ENCODE data around the gene COPG1. TPM values are rescaled to one million over a fixed set of nuclear protein-coding genes. Genes with fewer than 3 reads are reported as not detected.

Gene COPG1
- total RNA-seq, 1 donor from 2014 or later, result 65.4 TPM

DNA sequence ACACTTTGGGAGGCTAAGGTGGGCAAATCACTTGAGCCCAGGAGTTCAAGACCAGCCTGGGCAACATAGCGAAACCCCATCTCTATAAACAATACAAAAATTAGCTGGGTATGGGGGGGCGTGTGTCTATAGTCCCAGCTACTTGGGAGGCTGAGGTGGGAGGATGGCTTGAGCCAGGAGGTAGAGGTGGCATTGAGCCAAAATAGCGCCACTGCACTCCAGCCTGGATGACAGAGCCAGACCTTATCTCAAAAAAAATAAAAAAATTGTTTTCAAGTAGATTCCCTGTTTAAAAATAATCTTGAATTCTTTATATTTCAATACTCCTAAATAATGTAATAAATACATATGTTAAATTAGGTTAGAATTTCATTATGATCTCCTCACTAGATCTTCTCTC, 39.0 kb downstream of the COPG1 start:
- no peaks in the 10 kb centered on the region for H3F3A ChIP-seq (ENCODE audit: low read depth)
- H3K4me1 Mint-ChIP-seq, result no peaks in the 10 kb centered on the region
- DNase-seq (ENCODE audit: low spot score), result no peak
- no peak overlapping the region for H3K4me2 ChIP-seq
- no peak overlapping the region for H3K27ac ChIP-seq
- no peak overlapping the region for H3K4me3 Mint-ChIP-seq
- no peaks in the 10 kb centered on the region for H3K27me3 Mint-ChIP-seq (ENCODE audit: insufficient read depth, low read depth)
- no peaks in the 10 kb centered on the region for H3K9me3 ChIP-seq (ENCODE audit: low read depth)
- H4K20me1 ChIP-seq (ENCODE audit: low read depth), result no peaks in the 10 kb centered on the region
- H2AFZ ChIP-seq (replicated peaks), result no peak overlapping the region
- no peaks in the 10 kb centered on the region for H3K79me2 ChIP-seq (ENCODE audit: low read depth)
- H3K4me3 ChIP-seq, result no peak overlapping the region
- H3K27ac Mint-ChIP-seq, result no peak overlapping the region
- TF ChIP-seq EZH2 (IDR thresholded peaks at IDR 0.05) (no peak), EZH2phosphoT487 (IDR thresholded peaks at IDR 0.05) (no peak)
- TF ChIP-seq, protein P1, sequence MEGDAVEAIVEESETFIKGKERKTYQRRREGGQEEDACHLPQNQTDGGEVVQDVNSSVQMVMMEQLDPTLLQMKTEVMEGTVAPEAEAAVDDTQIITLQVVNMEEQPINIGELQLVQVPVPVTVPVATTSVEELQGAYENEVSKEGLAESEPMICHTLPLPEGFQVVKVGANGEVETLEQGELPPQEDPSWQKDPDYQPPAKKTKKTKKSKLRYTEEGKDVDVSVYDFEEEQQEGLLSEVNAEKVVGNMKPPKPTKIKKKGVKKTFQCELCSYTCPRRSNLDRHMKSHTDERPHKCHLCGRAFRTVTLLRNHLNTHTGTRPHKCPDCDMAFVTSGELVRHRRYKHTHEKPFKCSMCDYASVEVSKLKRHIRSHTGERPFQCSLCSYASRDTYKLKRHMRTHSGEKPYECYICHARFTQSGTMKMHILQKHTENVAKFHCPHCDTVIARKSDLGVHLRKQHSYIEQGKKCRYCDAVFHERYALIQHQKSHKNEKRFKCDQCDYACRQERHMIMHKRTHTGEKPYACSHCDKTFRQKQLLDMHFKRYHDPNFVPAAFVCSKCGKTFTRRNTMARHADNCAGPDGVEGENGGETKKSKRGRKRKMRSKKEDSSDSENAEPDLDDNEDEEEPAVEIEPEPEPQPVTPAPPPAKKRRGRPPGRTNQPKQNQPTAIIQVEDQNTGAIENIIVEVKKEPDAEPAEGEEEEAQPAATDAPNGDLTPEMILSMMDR (IDR thresholded peaks at IDR 0.05), result no peak
- no peak overlapping the region for H3K9ac ChIP-seq
- no peaks in the 10 kb centered on the region for H3K36me3 ChIP-seq
- no peaks in the 10 kb centered on the region for H3K4me1 ChIP-seq
- H3K27me3 ChIP-seq, result no peaks in the 10 kb centered on the region
- peaks cover 23% of the 10 kb centered on the region for H3K36me3 Mint-ChIP-seq
- H3K9me3 Mint-ChIP-seq, result no peaks in the 10 kb centered on the region

DNA sequence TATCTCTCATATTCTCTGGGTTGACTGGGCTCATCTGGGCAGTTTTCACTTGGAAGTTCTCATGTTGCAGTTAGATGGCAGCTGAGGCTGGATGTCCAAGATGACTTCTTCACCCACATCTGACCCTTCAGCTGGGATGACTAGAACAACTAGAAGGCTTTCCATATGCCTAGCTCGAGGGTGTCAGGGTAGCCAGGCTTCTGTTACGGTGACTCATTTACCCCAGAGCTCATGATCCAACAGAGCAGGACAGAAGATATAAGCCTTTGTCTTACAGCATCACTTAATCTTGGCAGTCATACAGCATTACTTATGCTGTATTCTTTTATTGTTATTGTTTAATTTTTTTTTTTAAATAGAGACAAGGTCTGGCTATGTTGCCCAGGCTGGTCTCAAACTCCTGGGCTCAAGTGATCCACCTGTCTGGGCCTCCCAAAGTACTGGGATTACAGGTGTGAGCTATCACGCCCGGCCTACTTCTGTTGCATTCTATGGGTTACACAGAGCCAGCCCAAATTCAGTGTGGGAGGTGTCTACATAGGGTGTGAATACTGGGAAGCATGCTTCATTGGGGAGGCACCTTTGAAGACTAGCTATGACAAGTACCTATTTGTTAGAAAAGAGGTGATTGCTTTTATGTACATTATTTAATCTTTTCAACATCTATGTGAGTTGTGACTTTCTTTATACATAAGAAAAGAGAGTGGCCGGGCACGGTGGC, 40.0 kb downstream of the COPG1 start:
- Histone ChIP-seq H4K20me1 (ENCODE audit: low read depth) (no peaks in the 10 kb centered on the region), H3K9ac (no peak overlapping the region), H2AFZ (replicated peaks) (no peak overlapping the region), H3K4me2 (no peak overlapping the region), H3K27me3 (no peaks in the 10 kb centered on the region), H3K36me3 (peaks cover 3% of the 10 kb centered on the region), H3K4me3 (no peak overlapping the region), H3K4me1 (no peaks in the 10 kb centered on the region), H3K79me2 (ENCODE audit: low read depth) (no peaks in the 10 kb centered on the region), H3K9me3 (ENCODE audit: low read depth) (no peaks in the 10 kb centered on the region), H3F3A (ENCODE audit: low read depth) (no peaks in the 10 kb centered on the region), H3K27ac (no peak overlapping the region)
- no peak for DNase-seq (ENCODE audit: low spot score)
- H3K4me1 Mint-ChIP-seq, result no peaks in the 10 kb centered on the region
- no peak for TF ChIP-seq EZH2 (IDR thresholded peaks at IDR 0.05)
- no peak for TF ChIP-seq EZH2phosphoT487 (IDR thresholded peaks at IDR 0.05)
- TF ChIP-seq, protein P1 (IDR thresholded peaks at IDR 0.05), result no peak
- H3K27me3 Mint-ChIP-seq (ENCODE audit: insufficient read depth, low read depth), result no peaks in the 10 kb centered on the region
- H3K27ac Mint-ChIP-seq, result no peak overlapping the region
- H3K36me3 Mint-ChIP-seq, result peaks cover 24% of the 10 kb centered on the region
- no peaks in the 10 kb centered on the region for H3K9me3 Mint-ChIP-seq
- H3K4me3 Mint-ChIP-seq, result no peak overlapping the region

DNA sequence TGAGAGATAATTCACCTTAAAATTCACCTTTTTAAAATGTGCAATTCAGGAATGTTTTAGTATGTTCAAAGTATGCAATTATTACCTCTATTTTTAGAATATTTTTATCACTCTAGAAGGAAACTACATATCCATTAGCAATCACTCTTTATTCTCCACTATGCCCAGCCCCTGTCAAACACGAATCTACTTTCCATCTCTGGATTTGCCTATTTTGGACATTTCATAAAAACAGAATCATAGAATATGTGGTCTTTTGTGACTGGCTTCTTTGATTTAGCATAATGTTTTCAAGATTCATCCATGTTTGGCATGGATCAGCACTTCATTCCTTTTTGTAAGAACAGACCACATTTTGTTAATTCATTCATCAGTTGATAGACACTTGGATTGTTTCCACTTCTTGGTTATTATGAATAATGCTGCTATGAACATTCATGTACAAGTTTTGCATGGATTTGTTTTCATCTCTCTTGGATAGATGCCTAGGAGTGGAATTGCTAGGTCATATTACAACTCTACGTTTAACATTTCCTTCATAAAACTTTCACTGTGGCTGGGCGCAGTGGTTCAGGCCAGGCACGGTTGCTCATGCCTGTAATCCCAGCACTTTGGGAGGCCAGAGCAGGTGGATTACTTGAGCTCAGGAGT, 42.0 kb downstream of the COPG1 start:
- no peaks in the 10 kb centered on the region for H3K79me2 ChIP-seq (ENCODE audit: low read depth)
- no peaks in the 10 kb centered on the region for H3K9me3 ChIP-seq (ENCODE audit: low read depth)
- H3K9ac ChIP-seq, result no peak overlapping the region
- H3K27me3 ChIP-seq, result no peaks in the 10 kb centered on the region
- peaks cover 3% of the 10 kb centered on the region for H3K36me3 ChIP-seq
- no peak for TF ChIP-seq EZH2phosphoT487 (IDR thresholded peaks at IDR 0.05)
- TF ChIP-seq, protein P1 (IDR thresholded peaks at IDR 0.05), result no peak
- H3F3A ChIP-seq (ENCODE audit: low read depth), result no peaks in the 10 kb centered on the region
- no peaks in the 10 kb centered on the region for H3K4me1 ChIP-seq
- H3K4me3 Mint-ChIP-seq, result no peak overlapping the region
- DNase-seq (ENCODE audit: low spot score), result no peak
- H3K27ac ChIP-seq, result no peak overlapping the region
- no peaks in the 10 kb centered on the region for H3K9me3 Mint-ChIP-seq
- no peak overlapping the region for H3K27ac Mint-ChIP-seq
- H3K27me3 Mint-ChIP-seq (ENCODE audit: insufficient read depth, low read depth), result no peaks in the 10 kb centered on the region
- H3K36me3 Mint-ChIP-seq, result peaks cover 30% of the 10 kb centered on the region
- H4K20me1 ChIP-seq (ENCODE audit: low read depth), result no peaks in the 10 kb centered on the region
- no peak overlapping the region for H3K4me3 ChIP-seq
- H3K4me1 Mint-ChIP-seq, result no peaks in the 10 kb centered on the region
- H3K4me2 ChIP-seq, result no peak overlapping the region
- no peak overlapping the region for H2AFZ ChIP-seq (replicated peaks)

Data from neural progenitor cell (in vitro differentiated cells).